GM19043 (cell line): Measurements from ENCODE around the gene HS3ST4.
"Not testable (repeated sequence)": the region's sequence is repeated elsewhere in the genome, so short reads cannot be mapped to it uniquely, and the experiment has no call there.

Experiments used
- ATAC-seq: cut with Tn5 transposase; IDR thresholded peaks from one replicate; pipeline ENCODE4 v1.9.1; 2021; ENCODE audit warnings: low read depth; ENCODE audit not compliant: unreplicated experiment

Gene HS3ST4

DNA sequence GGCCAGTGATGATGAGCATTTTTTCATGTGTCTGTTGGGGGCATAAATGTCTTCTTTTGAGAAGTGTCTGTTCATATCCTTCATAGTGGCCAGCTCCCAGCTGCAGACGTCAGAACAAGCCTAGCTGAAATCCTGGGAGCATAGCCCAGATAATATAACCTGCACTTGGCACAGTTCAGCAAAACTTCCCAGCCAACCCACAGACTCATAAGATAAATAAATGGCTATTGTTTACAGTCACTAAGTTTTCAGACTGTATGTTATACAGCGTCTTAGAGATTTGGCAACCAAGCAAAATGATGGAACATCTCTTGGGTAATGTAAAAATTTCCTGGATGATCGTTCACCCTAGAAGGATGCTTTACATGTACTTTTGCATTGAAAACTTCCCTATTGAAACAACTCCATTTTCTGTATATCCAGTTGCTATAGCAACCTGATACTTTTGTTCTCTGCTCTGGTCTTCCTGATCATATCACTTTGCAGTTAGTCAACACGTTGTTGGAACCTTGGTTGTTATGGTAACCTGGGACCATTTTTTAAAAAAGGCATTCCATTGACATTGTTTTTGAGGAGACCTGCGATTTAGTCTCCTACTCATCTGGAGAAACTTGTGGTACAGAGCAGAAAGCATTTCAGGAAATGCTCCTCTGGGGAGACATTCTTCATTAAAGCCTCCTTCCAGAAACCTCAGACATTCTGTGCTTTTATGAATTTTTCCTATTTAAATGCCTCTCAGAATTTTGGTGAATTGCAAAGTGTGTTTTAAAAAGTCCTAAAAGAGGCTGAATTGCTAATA is 378.7 kb downstream of the HS3ST4 start:
- no peak for ATAC-seq

DNA sequence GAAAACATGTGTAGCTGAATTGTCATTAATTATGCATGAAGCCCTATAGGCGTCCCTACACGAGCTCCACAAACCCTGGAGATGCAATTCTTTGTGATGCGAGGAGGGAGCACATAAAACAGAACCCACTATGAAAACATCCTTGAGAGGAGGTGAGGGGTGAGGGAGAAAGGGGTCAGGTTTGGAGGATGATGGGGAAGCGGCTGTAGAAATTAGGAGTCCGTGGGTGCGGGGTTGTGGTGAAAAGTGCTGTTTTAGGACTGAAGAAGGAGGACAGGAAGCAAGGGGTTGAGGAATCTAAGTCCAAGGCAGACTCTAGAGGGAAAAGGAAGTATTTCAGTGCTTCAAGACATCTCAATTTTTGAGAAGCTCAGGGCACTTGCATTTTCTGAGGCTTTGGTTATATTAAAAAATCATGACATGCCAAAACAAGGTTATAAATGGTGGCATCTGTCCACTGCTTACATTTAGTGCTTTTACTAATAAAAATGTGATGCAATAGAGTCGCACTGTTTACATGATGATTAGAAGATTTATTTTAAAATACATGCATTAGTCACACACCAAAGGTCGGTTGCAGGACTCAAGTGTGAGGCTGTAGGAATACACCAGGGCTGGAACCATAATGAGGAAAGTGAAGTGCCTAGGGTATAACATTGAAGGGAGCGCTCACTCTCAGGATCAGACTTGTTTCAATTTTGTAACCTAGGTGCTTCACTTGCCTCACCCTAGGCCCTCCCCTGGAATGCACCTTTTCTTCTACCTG is 379.5 kb downstream of the HS3ST4 start:
- no peak for ATAC-seq

DNA sequence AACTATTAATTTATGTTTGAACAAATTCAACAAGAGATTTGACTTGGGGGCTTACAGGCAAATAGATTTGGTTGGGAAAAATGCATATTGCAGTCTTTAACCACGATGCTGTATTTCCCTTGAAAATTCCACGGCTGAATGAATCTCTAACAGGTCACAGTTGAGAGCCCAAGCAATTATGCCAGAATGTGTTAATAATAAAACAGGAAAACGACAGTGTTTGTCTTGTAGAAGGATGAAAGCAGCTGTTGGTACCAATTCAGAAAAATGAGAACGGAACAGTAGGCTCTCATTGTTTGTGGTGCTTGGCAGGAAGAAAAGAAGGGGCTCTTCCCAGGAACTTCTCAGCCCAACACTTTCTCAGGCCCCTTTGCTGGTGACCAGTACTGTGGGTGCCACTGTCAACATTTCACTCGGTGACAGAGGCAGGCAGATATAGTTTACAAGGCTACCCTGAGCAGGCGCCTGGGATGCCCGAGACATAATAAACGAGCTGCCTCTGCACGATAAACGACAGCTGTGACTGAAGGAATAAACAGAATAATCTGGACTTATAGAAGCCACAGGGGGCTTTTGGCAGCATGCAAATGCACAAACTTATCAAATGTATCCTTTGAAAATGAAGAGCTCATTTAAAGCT is 387.1 kb downstream of the HS3ST4 start:
- no peak for ATAC-seq

DNA sequence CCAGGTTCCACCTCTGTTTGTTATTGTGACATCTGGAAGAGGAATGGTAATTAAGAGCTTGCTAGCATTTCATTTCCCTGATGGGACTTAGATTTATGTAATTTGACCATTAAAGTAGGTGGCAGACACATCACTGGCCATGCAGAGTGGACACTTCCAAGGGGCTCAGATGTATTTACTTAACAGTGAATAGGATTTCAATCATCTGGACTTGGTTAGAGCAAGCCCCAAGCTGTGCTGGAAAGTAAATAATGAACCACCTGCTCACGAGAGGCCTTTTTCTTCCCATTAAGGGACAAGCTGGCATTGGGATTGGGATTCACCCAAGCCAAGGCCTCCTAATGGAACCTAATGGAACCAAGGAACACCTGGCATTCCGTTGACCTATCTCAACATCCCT is 395.3 kb downstream of the HS3ST4 start:
- ATAC-seq, result no peak

- ATAC-seq, result no peak
Measured at GRCh38 chr16:26091511-26091910, 399.8 kb downstream of the HS3ST4 start.

DNA sequence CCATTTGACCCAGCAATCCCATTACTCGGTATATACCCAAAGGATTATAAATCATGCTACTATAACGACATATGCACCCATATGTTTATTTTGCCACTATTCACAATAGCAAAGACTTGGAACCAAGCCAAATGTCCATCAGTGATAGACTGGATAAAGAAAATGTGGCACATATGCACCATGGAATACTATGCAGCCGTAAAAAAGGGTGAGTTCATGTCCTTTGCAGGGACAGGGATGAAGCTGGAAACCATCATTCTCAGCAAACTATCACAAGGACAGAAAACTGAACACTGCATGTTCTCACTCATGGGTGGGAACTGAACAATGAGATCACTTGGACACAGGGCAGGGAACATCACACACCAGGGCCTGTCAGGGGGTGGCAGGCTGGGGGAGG is 406.4 kb downstream of the HS3ST4 start:
- not testable (repeated sequence) for ATAC-seq

- ATAC-seq, result no peak
Measured at GRCh38 chr16:26102369-26102768, 410.6 kb downstream of the HS3ST4 start.

DNA sequence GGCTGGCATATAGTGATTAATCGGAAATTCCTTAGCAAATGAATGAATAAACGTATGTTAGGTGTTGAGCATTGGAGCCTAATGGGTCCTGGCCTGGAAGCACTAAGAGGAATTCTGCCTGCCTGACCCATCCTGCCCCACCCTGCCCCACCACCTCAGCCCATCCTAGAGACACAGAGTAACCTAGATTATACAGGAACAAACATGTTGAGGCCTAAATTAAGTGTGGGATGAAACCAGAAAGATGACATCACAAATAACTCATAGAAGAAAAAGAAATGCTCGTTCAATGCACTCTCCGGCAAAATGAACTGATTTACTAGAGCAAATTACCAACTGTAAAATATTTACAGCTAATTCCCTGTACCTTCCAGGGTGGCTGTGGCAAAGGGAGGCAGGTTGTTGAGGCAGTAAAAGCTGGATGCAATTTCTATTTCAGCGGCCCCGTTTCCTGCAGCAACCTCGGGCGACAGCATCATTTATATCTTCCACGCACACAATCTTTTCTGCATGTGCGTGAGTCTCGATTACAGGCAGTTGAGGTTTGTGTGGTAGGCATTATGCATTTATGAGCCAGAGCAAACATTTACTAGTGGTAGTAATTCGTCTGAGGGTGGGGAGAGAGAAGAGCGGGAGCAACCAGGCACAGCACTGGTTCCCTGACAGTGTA is 417.2 kb downstream of the HS3ST4 start:
- ATAC-seq, result no peak

GRCh38 chr16:26111900-26112299 is 420.1 kb downstream of the HS3ST4 start:
- ATAC-seq, result no peak

DNA sequence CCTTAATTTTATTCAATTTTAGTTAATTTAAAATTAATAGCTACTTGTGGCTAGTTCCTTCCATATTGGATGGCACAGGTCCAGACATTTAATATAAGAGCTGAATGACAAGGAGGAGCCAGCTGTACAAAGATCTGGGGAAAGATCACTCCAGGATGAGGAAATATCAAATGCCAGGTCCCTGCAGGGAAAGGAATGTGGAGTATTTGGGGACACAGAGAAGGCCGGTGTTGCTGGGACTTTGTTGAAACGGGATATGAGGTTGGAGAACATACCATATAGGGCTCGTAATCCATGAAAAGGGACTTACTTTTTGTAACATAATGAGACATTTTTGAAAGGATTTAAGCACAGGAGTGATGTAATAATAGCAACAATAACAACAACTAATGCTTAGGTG is 426.8 kb downstream of the HS3ST4 start:
- ATAC-seq, result no peak

- ATAC-seq, result no peak
Measured at GRCh38 chr16:26120729-26121128, 429.0 kb downstream of the HS3ST4 start.

GRCh38 chr16:26128296-26128695 is 436.5 kb downstream of the HS3ST4 start:
- ATAC-seq, result no peak

DNA sequence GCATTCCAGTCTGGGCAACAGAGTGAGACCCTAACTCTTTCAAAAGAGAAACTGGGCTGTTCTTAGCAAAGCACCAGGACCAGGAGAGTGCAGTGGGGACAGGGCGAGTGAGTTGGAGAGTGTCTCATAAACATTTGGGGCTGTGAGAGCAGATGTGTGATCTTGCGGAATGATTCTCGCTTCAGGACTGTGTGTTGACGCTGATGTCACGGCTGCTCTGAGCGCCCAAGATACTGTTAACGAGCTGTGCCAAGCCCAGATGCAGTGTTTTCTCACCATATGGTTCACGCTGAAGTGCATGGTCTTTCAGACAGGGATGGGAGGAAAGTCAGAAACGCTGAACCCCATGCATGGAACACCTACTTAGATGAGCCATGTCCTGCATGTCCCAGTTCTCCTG is 438.2 kb downstream of the HS3ST4 start:
- no peak for ATAC-seq

- ATAC-seq, result no peak
Measured at GRCh38 chr16:26133416-26134093, 441.8 kb downstream of the HS3ST4 start.

DNA sequence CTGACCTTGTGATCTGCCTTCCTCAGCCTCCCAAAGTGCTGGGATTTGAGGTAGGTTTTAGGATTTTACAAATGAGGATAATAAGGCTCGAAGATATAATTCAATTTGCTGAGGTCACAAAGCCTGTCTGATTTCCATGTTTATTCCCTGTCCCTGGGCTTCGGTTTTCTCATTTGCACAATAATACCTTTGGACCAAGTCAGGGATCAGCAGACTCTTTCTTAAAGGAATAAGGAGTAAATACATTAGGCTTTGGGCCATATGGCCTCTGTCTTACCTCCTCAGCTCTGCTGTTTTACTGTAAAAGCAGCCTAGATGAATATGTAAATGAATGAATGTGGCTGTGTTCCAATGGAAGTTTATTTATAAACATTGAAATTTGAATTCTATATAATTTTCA is 442.8 kb downstream of the HS3ST4 start:
- no peak for ATAC-seq

DNA sequence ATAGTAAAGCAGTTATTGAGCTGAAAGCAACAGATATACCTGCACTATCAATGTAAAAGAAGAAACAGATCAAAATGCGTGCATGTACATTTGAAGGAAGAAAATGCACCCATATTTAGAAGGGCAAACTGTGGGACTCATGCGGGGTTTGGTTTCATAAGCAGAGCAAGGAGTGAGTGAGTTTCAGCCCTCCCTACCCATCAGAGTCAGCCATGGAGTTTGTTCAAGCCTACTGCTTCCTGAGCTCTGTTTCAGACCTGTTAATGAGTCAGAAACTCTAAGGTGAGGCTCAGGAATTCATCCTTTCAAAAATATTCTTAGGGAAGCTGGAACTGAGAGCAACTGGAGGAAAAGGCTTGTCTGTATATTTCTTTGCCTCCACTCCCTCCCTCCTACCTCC is 446.2 kb downstream of the HS3ST4 start:
- no peak for ATAC-seq

GRCh38 chr16:26139091-26139490 is 447.3 kb downstream of the HS3ST4 start:
- ATAC-seq, result no peak

- no peak for ATAC-seq
Measured at GRCh38 chr16:26139884-26140283, 448.1 kb downstream of the HS3ST4 start.

GRCh38 chr16:26149364-26150190 is 457.8 kb downstream of the HS3ST4 start:
- no peak for ATAC-seq

GRCh38 chr16:26155221-26155620 is 463.5 kb downstream of the HS3ST4 start:
- no peak for ATAC-seq
